Memory B cell (primary cell): Measurements from ENCODE around the gene AJM1.

Experiments
- ATAC-seq: fragments of 150-1000 bp; cut with Tn5 transposase; 2 replicates; pipeline ENCODE4 v1.10.0; 2021; ENCODE audit warnings: low read depth, mild to moderate bottlenecking, moderate library complexity
- DNase-seq, 2 donors: peaks; one replicate each; pipeline ENCODE4 v3.0.0; 2022; ENCODE audit warnings: low spot score in 2 of 2
- H3K27ac Mint-ChIP-seq: one replicate; pipeline ENCODE4 v1.8.0; 2022; ENCODE audit warnings: mild to moderate bottlenecking, moderate library complexity, mixed read lengths
- H3K27me3 Mint-ChIP-seq: one replicate; pipeline ENCODE4 v1.8.0; 2022; ENCODE audit warnings: mixed read lengths
- H3K36me3 Mint-ChIP-seq: one replicate; pipeline ENCODE4 v1.8.0; 2022; ENCODE audit warnings: mild to moderate bottlenecking, mixed read lengths
- H3K4me1 Mint-ChIP-seq: one replicate; pipeline ENCODE4 v1.8.0; 2022; ENCODE audit warnings: mixed read lengths
- H3K4me3 Mint-ChIP-seq: one replicate; pipeline ENCODE4 v1.8.0; 2022; ENCODE audit warnings: mild to moderate bottlenecking, moderate library complexity, mixed read lengths
- H3K9me3 Mint-ChIP-seq: one replicate; pipeline ENCODE4 v1.8.0; 2022; ENCODE audit warnings: mixed read lengths

AJM1 gene

GRCh38 chr9:136804509-136805206 is 37.6 kb upstream of the AJM1 start:
- H3K4me1 Mint-ChIP-seq = peaks cover 28% of the 10 kb centered on the region
- peaks cover 4% of the 10 kb centered on the region for H3K27me3 Mint-ChIP-seq
- H3K9me3 Mint-ChIP-seq = no peaks in the 10 kb centered on the region
- ATAC-seq = no peak
- H3K4me3 Mint-ChIP-seq = no peak overlapping the region
- no peak for DNase-seq
- no peak overlapping the region for H3K27ac Mint-ChIP-seq
- peaks cover 10% of the 10 kb centered on the region for H3K36me3 Mint-ChIP-seq

GRCh38 chr9:136805207-136805740 is 37.0 kb upstream of the AJM1 start:
- DNase-seq = no peak
- Mint-ChIP-seq H3K4me1 (peaks cover 26% of the 10 kb centered on the region), H3K27me3 (peaks cover 4% of the 10 kb centered on the region), H3K36me3 (peaks cover 10% of the 10 kb centered on the region), H3K4me3 (peak overlapping the region; percentile 24), H3K27ac (no peak overlapping the region), H3K9me3 (no peaks in the 10 kb centered on the region)
- no peak for ATAC-seq

GRCh38 chr9:136806067-136806466 is 36.2 kb upstream of the AJM1 start:
- no peaks in the 10 kb centered on the region for H3K9me3 Mint-ChIP-seq
- H3K4me3 Mint-ChIP-seq = peak overlapping the region; percentile 93
- H3K27ac Mint-ChIP-seq = no peak overlapping the region
- H3K36me3 Mint-ChIP-seq = peaks cover 12% of the 10 kb centered on the region
- peaks cover 21% of the 10 kb centered on the region for H3K4me1 Mint-ChIP-seq
- DNase-seq = no peak
- ATAC-seq = no peak
- H3K27me3 Mint-ChIP-seq = peaks cover 4% of the 10 kb centered on the region

GRCh38 chr9:136806631-136807201 is 35.6 kb upstream of the AJM1 start:
- H3K36me3 Mint-ChIP-seq = peaks cover 12% of the 10 kb centered on the region
- DNase-seq = no peak

GRCh38 chr9:136807281-136808074 is 34.8 kb upstream of the AJM1 start, which contains the start of gene RABL6:
RABL6 (plus strand) TSS chr9:136807948; CDS start chr9:136808197, 249 bp downstream.
- peaks cover 12% of the 10 kb centered on the region for H3K36me3 Mint-ChIP-seq
- H3K9me3 Mint-ChIP-seq = no peaks in the 10 kb centered on the region
- DNase-seq (peak; percentile 82 to 86), ATAC-seq (peak; percentile 87)
- peaks cover 18% of the 10 kb centered on the region for H3K4me1 Mint-ChIP-seq
- peak within 1 kb of the TSS; percentile 94 for H3K27ac Mint-ChIP-seq
- peak within 1 kb of the TSS; percentile 93 for H3K4me3 Mint-ChIP-seq
- H3K27me3 Mint-ChIP-seq = peaks cover under 1% of the 10 kb centered on the region

More at GRCh38 chr9:136806631-136807201, 35.6 kb upstream of the AJM1 start:
- no peak for ATAC-seq
- H3K4me3 Mint-ChIP-seq = peak overlapping the region; percentile 93
- peak overlapping the region; percentile 94 for H3K27ac Mint-ChIP-seq
- H3K4me1 Mint-ChIP-seq = peaks cover 18% of the 10 kb centered on the region
- H3K27me3 Mint-ChIP-seq = peaks cover 4% of the 10 kb centered on the region
- H3K9me3 Mint-ChIP-seq = no peaks in the 10 kb centered on the region

GRCh38 chr9:136808075-136808805 is 34.0 kb upstream of the AJM1 start:
- Mint-ChIP-seq H3K4me3 (peak overlapping the region; percentile 86), H3K36me3 (peaks cover 15% of the 10 kb centered on the region), H3K27ac (peak overlapping the region; percentile 68), H3K27me3 (no peaks in the 10 kb centered on the region), H3K9me3 (no peaks in the 10 kb centered on the region), H3K4me1 (peaks cover 18% of the 10 kb centered on the region)
- ATAC-seq (peak; percentile 47), DNase-seq (peak in 1 of 2 donors; percentile 24)

GRCh38 chr9:136808806-136809158 is 33.5 kb upstream of the AJM1 start:
- ATAC-seq = no peak
- Mint-ChIP-seq H3K4me1 (peaks cover 21% of the 10 kb centered on the region), H3K27me3 (no peaks in the 10 kb centered on the region), H3K4me3 (peak overlapping the region; percentile 86), H3K9me3 (no peaks in the 10 kb centered on the region), H3K27ac (peak overlapping the region; percentile 68), H3K36me3 (peaks cover 15% of the 10 kb centered on the region)
- DNase-seq = no peak

GRCh38 chr9:136814725-136815421 is 27.4 kb upstream of the AJM1 start:
- no peaks in the 10 kb centered on the region for H3K9me3 Mint-ChIP-seq
- DNase-seq (no peak), ATAC-seq (no peak)
- peak overlapping the region; percentile 13 for H3K27ac Mint-ChIP-seq
- H3K4me1 Mint-ChIP-seq = peaks cover 19% of the 10 kb centered on the region
- H3K27me3 Mint-ChIP-seq = no peaks in the 10 kb centered on the region
- H3K4me3 Mint-ChIP-seq = no peak overlapping the region
- H3K36me3 Mint-ChIP-seq = peaks cover 20% of the 10 kb centered on the region

- Mint-ChIP-seq H3K27me3 (no peaks in the 10 kb centered on the region), H3K9me3 (no peaks in the 10 kb centered on the region), H3K4me3 (no peak overlapping the region), H3K4me1 (peaks cover 19% of the 10 kb centered on the region), H3K27ac (peak overlapping the region; percentile 13), H3K36me3 (peaks cover 20% of the 10 kb centered on the region)
- DNase-seq (no peak), ATAC-seq (no peak)
Measured at GRCh38 chr9:136815422-136815782, 26.9 kb upstream of the AJM1 start.

- no peak for DNase-seq
- Mint-ChIP-seq H3K27me3 (no peaks in the 10 kb centered on the region), H3K9me3 (no peaks in the 10 kb centered on the region), H3K4me1 (peaks cover 7% of the 10 kb centered on the region), H3K36me3 (peaks cover 7% of the 10 kb centered on the region), H3K4me3 (peak overlapping the region; percentile 34), H3K27ac (no peak overlapping the region)
- no peak for ATAC-seq
Measured at GRCh38 chr9:136820971-136821825, 21.1 kb upstream of the AJM1 start.

- no peaks in the 10 kb centered on the region for H3K27me3 Mint-ChIP-seq
- H3K27ac Mint-ChIP-seq = no peak overlapping the region
- ATAC-seq (no peak), DNase-seq (no peak)
- H3K9me3 Mint-ChIP-seq = no peaks in the 10 kb centered on the region
- peaks cover 7% of the 10 kb centered on the region for H3K4me1 Mint-ChIP-seq
- no peak overlapping the region for H3K4me3 Mint-ChIP-seq
- peaks cover 5% of the 10 kb centered on the region for H3K36me3 Mint-ChIP-seq
Measured at GRCh38 chr9:136821826-136822544, 20.3 kb upstream of the AJM1 start.
